ENCODE results near the gene TAPBP. TPM values are rescaled to one million over a fixed set of nuclear protein-coding genes. Genes with fewer than 3 reads are reported as not detected.
A peak's percentile ranks its signal among the peaks of the same experiment; 100 is the strongest.

Gene TAPBP
- total RNA-seq, 1 experiment from 2014 or later, result 28.2 TPM

DNA sequence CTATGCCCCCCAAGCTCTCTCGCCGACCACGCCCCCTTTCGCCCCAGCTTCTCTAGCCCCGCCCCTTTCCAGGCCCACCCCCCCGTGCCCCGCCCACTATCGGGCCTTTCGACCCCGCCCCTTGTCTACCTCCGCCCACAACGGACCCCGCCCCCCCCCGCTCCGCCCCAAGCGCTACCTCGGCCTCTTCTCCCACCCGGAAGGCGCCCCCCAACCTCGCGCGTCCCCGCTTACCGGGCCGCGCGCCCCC is 3.5 kb upstream of the TAPBP start:
- Histone ChIP-seq H4K91ac (ENCODE audit: insufficient read length, low read depth, low read length) (no peak overlapping the region), H3T11ph (ENCODE audit: low read length) (no peak overlapping the region), H3K56ac (ENCODE audit: insufficient read length, low read depth, low read length) (no peak overlapping the region), H3K18ac (ENCODE audit: insufficient read length, low read depth, low read length) (no peak overlapping the region), H3K79me2 (ENCODE audit: insufficient read depth, low read length) (peaks cover 8% of the 10 kb centered on the region; the same call in 1 of the 2 replicates), H3K4me1 (ENCODE audit: insufficient read depth, low read length) (peaks cover 5% of the 10 kb centered on the region; the same call in 1 of the 2 replicates), H3K9me3 (ENCODE audit: control insufficient read depth, low read depth, low read length) (no peaks in the 10 kb centered on the region), H2AFZ (ENCODE audit: low read length) (no peak overlapping the region), H2BK5ac (ENCODE audit: insufficient read length, low read length) (no peak overlapping the region), H3K27ac (ENCODE audit: insufficient read length, low read depth, low read length) (no peak overlapping the region), H4K5ac (ENCODE audit: insufficient read length, low read depth, low read length) (no peak overlapping the region), H2AK5ac (ENCODE audit: insufficient read length, low read length) (no peak overlapping the region), H4K8ac (replicated peaks; ENCODE audit: insufficient read length, low read depth, low read length) (no peak overlapping the region), H3K79me1 (ENCODE audit: insufficient read depth, low read depth, low read length, poor library complexity, severe bottlenecking) (peaks cover 7% of the 10 kb centered on the region), H3K23me2 (ENCODE audit: insufficient read length, low read depth, low read length, poor library complexity, severe bottlenecking) (peaks cover 35% of the 10 kb centered on the region), H2BK15ac (ENCODE audit: low read depth, low read length) (no peak overlapping the region), H3K9ac (ENCODE audit: extremely low read depth, insufficient read length, low read length) (no peak overlapping the region), H2BK120ac (ENCODE audit: low read depth, low read length, poor library complexity, severe bottlenecking) (no peak overlapping the region), H4K20me1 (ENCODE audit: control insufficient read depth, insufficient read depth, insufficient read length) (no peaks in the 10 kb centered on the region), H3K4ac (ENCODE audit: low read depth, low read length) (no peak overlapping the region), H3K27me3 (ENCODE audit: insufficient read depth, low read length) (no peaks in the 10 kb centered on the region), H2BK12ac (ENCODE audit: insufficient read length, low read depth, low read length) (no peak overlapping the region), H3K4me2 (ENCODE audit: insufficient read depth, insufficient read length, low read length) (peak overlapping the region; percentile 61), H3K14ac (ENCODE audit: insufficient read depth, low read length) (no peak overlapping the region), H2BK20ac (ENCODE audit: low read depth, low read length, poor library complexity, severe bottlenecking) (no peak overlapping the region), H3K23ac (ENCODE audit: insufficient read length, low read depth, low read length) (no peak overlapping the region)
- WGBS (ENCODE audit: extremely low coverage, insufficient read length, low lambda C conversion rate), result no CpG with 5 or more reads among the region's 27 CpGs
- no peaks in the 10 kb centered on the region; the same call in 1 of the 2 replicates for H3K27me3 Mint-ChIP-seq (ENCODE audit: low read depth)
- peaks cover 0 to 2% of the 10 kb centered on the region in 2 experiments; a peak in 1 of 5 replicates for H3K9me3 Mint-ChIP-seq
- DNase-seq, result no peak
- peak overlapping the region; percentile 94 to 98 for H3K4me3 Mint-ChIP-seq
- TF ChIP-seq, protein P1, sequence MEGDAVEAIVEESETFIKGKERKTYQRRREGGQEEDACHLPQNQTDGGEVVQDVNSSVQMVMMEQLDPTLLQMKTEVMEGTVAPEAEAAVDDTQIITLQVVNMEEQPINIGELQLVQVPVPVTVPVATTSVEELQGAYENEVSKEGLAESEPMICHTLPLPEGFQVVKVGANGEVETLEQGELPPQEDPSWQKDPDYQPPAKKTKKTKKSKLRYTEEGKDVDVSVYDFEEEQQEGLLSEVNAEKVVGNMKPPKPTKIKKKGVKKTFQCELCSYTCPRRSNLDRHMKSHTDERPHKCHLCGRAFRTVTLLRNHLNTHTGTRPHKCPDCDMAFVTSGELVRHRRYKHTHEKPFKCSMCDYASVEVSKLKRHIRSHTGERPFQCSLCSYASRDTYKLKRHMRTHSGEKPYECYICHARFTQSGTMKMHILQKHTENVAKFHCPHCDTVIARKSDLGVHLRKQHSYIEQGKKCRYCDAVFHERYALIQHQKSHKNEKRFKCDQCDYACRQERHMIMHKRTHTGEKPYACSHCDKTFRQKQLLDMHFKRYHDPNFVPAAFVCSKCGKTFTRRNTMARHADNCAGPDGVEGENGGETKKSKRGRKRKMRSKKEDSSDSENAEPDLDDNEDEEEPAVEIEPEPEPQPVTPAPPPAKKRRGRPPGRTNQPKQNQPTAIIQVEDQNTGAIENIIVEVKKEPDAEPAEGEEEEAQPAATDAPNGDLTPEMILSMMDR (conservative IDR thresholded peaks at IDR 0.05), result no peak
- peak overlapping the region in 1 of 3 experiments; percentile 76; a peak in 1 of 7 replicates for H3K27ac Mint-ChIP-seq
- H3K36me3 Mint-ChIP-seq (ENCODE audit: insufficient read depth in 1 of 3, low read depth in 3 of 3), result peaks cover 26 to 47% (median 42%) of the 10 kb centered on the region in 3 experiments
- H3K4me1 Mint-ChIP-seq, result peaks cover 59 to 64% of the 10 kb centered on the region in 2 experiments

Measured in H9 (cell line).